SU-DHL-6 (cell line): Measurements from ENCODE around the gene LSP1.

Experiments
- H2AFZ ChIP-seq: fragments of 200-600 bp; sonication (generic); 2 replicates; pipeline ENCODE4 v1.6.1; 2014; ENCODE audit warnings: low read depth, mild to moderate bottlenecking, moderate library complexity, mixed read lengths, antibody characterized with exemption, low read length; ENCODE audit not compliant: severe bottlenecking
- H3F3A ChIP-seq: fragments of 200-600 bp; shearing (Covaris generic); 2 replicates; pipeline ENCODE4 v1.6.0; 2016; ENCODE audit warnings: antibody characterized with exemption, mild to moderate bottlenecking; ENCODE audit not compliant: insufficient read depth
- H3K27ac ChIP-seq: fragments of 200-600 bp; sonication (generic); 2 replicates; pipeline ENCODE4 v1.5.1; 2016; ENCODE audit warnings: low read depth, mild to moderate bottlenecking, low read length, moderate library complexity, mixed read lengths
- H3K27me3 ChIP-seq: fragments of 200-600 bp; sonication (generic), shearing (Covaris generic); 2 replicates; pipeline ENCODE4 v1.6.0; 2014; ENCODE audit warnings: mild to moderate bottlenecking, low read length
- H3K36me3 ChIP-seq: fragments of 200-600 bp; sonication (generic); 2 replicates; pipeline ENCODE4 v1.6.1; 2014; ENCODE audit warnings: mild to moderate bottlenecking, low read length, mixed read lengths
- H3K4me2 ChIP-seq: fragments of 300-600, 200-600 bp; shearing (Covaris generic), sonication (generic); 2 replicates; pipeline ENCODE4 v1.6.0; 2014; ENCODE audit warnings: low read length, low read depth, mild to moderate bottlenecking; ENCODE audit not compliant: poor library complexity, severe bottlenecking
- H3K4me3 ChIP-seq: fragments of 200-600 bp; sonication (generic); 2 replicates; pipeline ENCODE4 v1.5.1; 2014; ENCODE audit warnings: antibody characterized with exemption, low read length, mild to moderate bottlenecking, mixed read lengths; ENCODE audit not compliant: insufficient read depth, poor library complexity, severe bottlenecking
- H3K79me2 ChIP-seq: fragments of 200-600 bp; sonication (generic); 2 replicates; pipeline ENCODE4 v1.6.1; 2014; ENCODE audit warnings: mild to moderate bottlenecking, low read length, moderate library complexity; ENCODE audit not compliant: insufficient read depth
- H3K9ac ChIP-seq: fragments of 200-600 bp; sonication (generic); 2 replicates; pipeline ENCODE4 v1.7.0; 2014; ENCODE audit warnings: mild to moderate bottlenecking, low read length
- H3K9me2 ChIP-seq: fragments of 200-600 bp; sonication (generic); replicated peaks from 2 replicates; pipeline ENCODE4 v1.6.1; 2014; ENCODE audit warnings: low read length; ENCODE audit not compliant: insufficient read depth
- H3K9me3 ChIP-seq: fragments of 200-600 bp; sonication (generic); 2 replicates; pipeline ENCODE4 v1.6.1; 2014; ENCODE audit warnings: low read length, mixed read lengths; ENCODE audit not compliant: insufficient read depth
- H4K20me1 ChIP-seq: fragments of 200-600 bp; sonication (generic); 2 replicates; pipeline ENCODE4 v1.6.1; 2014; ENCODE audit warnings: low read depth, mild to moderate bottlenecking, antibody characterized with exemption, low read length, moderate library complexity, mixed read lengths
- CTCF ChIP-seq: fragments of 200-600 bp; sonication (generic); IDR thresholded peaks from one replicate; pipeline ENCODE4 v1.5.1; 2017; ENCODE audit warnings: antibody characterized with exemption, mild to moderate bottlenecking, low read length, moderate library complexity; ENCODE audit not compliant: insufficient read depth, poor library complexity, severe bottlenecking
- EZH2phosphoT487 ChIP-seq: fragments of 200-600 bp; sonication (generic), shearing (Covaris generic); conservative IDR thresholded peaks from 2 replicates; pipeline ENCODE4 v1.6.1; 2018; ENCODE audit warnings: mild to moderate bottlenecking, antibody characterized with exemption, low read length, moderate library complexity, mixed read lengths

Gene LSP1

DNA sequence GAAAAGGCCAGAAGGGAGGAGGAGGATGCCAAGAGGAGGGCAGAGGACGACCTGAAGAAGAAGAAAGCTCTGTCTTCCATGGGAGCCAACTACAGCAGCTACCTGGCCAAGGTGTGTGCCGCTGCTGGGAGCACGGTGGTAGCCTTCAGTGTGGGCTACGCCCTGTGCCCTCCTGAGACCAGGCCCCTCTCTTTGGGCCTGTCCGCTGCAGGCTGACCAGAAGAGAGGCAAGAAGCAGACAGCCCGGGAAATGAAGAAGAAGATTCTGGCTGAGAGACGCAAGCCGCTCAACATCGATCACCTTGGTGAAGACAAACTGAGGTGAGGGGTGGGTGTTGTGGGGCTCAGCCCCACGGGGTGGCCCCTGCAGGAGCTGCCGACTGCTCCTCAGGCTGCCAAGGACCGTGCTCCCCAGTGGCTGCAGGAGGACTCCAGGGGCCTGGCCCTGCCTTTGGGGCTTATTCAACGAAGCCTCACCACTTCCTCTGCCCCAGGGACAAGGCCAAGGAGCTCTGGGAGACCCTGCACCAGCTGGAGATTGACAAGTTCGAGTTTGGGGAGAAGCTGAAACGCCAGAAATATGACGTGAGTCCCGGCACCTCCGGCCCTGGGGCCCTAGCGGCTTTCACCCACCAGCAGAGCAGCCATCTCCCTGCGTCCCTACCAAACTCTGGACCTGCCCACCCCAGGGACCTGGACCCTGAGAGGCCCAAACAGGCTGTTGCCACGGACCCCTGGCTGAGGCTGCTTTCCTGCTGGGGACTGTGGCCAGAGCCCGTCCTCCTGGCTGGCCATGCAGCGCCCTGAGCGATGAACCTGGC lies 81.7 kb downstream of the LSP1 start:
- Histone ChIP-seq H3K4me3 (no peak overlapping the region), H3K79me2 (no peaks in the 10 kb centered on the region), H3K27ac (no peak overlapping the region), H3K9me3 (no peaks in the 10 kb centered on the region), H3F3A (no peaks in the 10 kb centered on the region), H2AFZ (no peak overlapping the region), H3K9ac (no peak overlapping the region), H3K27me3 (no peaks in the 10 kb centered on the region), H3K4me2 (no peak overlapping the region), H4K20me1 (no peaks in the 10 kb centered on the region), H3K9me2 (no peaks in the 10 kb centered on the region), H3K36me3 (no peaks in the 10 kb centered on the region)
- TF ChIP-seq EZH2phosphoT487 (no peak), CTCF (no peak)

DNA sequence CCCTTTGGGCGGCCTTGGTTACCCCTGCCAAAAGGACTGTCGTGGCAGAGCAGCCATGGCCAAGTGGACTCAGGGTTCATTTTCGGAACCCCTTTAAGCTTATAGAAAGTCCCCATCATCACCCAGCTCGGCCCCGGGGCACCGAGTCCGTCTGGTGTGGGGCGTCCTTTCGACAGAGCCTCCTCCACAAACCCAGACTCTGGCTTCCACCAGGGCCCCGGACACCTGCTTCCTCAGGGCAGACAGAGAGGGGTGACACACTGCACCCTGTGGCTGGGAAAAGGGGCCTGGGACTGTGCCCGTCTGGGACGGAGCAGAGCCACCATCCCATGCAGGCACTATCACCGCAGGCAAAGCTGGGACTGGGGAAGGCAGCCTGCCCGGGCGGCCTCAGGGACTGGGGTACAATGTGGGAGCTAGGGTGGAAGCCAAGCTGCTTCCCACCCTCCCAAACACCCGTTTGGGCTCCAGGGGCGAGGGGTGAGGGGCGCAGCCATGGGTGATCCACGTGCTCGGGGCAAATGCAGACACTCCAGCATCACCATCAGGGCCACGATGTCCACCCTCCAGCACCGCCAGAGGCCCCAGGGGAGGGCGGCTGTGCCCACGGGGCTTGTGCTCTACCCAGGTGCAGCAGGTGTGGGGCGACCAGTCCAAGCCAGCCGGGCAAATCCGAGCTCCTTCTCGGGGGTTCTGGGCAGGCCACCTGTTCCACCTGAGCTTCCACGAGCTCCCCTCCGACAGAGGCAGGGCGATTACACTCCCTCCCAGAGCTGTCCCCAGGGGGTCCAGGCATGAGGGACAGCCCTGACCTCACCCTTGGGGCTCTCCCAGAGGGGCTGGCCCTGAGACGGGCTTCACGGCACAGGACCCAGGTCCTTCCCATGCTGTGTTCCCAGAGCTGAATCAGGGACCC lies 82.5 kb downstream of the LSP1 start:
- no peak overlapping the region for H3K9ac ChIP-seq
- H3K36me3 ChIP-seq: no peaks in the 10 kb centered on the region
- no peaks in the 10 kb centered on the region for H3K79me2 ChIP-seq
- H3K4me2 ChIP-seq: no peak overlapping the region
- no peaks in the 10 kb centered on the region for H3K27me3 ChIP-seq
- no peaks in the 10 kb centered on the region for H4K20me1 ChIP-seq
- TF ChIP-seq CTCF: no peak
- no peak for TF ChIP-seq EZH2phosphoT487
- H3K27ac ChIP-seq: no peak overlapping the region
- H3K9me3 ChIP-seq: no peaks in the 10 kb centered on the region
- no peaks in the 10 kb centered on the region for H3K9me2 ChIP-seq
- no peaks in the 10 kb centered on the region for H3F3A ChIP-seq
- H2AFZ ChIP-seq: no peak overlapping the region
- no peak overlapping the region for H3K4me3 ChIP-seq

DNA sequence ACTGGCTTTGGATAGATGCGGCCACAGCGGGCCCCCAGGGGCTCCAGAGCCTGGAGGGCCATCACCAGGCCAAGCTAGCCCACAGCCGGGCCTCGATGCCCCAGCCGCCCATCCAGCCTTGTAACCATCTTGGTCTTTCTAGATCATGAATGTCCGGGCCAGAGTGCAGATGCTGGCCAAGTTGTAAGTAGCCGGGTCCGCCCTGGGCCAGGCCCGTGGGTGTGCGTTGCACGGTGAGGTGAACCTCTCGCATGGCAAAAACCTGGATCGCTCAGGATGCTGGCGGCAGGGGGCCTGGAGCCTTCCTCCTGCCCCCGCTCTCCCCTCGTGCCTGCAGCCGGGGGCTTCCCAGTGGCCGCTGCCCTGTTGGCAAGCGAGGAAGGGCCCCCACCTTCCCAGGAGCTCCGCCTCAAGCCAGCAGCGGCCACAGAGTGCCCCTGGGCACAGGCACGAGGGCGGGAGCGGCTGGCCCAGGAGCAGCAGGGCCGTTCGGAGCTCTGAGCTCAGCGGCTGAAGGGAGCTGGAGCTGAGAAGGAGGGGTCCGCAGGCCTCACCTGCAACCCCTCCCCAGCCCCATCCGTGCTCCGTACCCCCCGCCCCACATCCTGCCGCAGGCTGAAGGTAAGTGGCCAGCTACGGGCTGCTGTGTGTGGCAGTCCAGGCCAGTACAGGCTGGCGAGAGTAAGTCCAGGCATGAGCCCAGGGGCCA lies 83.3 kb downstream of the LSP1 start:
- Histone ChIP-seq H3K4me2 (no peak overlapping the region), H3K27ac (no peak overlapping the region), H3K27me3 (no peaks in the 10 kb centered on the region), H4K20me1 (no peaks in the 10 kb centered on the region), H3K4me3 (no peak overlapping the region), H3K9me3 (no peaks in the 10 kb centered on the region), H3K79me2 (no peaks in the 10 kb centered on the region), H3K36me3 (no peaks in the 10 kb centered on the region), H2AFZ (no peak overlapping the region), H3K9me2 (no peaks in the 10 kb centered on the region), H3F3A (no peaks in the 10 kb centered on the region), H3K9ac (no peak overlapping the region)
- TF ChIP-seq CTCF: no peak
